ENCODE data around the gene RPS6KA5. TPM values are rescaled to one million over a fixed set of nuclear protein-coding genes. Genes with fewer than 3 reads are reported as not detected.

The RPS6KA5 gene
- total RNA-seq, 1 experiment from 2014 or later = 2.6 TPM

DNA sequence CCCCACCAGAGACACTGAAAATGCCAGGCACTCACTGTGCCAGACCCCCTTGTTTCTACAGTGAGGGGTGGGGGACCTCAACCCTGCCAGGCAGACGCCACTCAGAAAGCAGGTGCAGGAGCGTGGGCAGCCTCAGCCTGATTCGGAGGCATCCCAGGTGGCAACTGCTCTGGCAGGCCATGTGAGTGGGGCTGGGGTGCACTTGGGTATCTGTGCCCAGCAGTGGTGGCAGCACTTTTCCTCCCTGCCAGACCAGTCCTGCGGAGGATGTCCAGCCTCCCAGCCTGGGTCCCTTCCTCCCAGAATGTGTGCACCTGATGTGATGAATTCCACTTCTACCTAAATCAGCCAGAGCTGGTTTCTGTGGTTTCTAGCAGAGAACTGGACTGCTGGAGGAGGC, 230.8 kb downstream of the RPS6KA5 start:
- intact Hi-C loops (cut with micrococcal nuclease; ENCODE audit: unreplicated experiment) (no loop called here), in situ Hi-C loops (cut with HindIII; ENCODE audit: low pct_unique_long_range_greater_than_20kb, low sequenced_read_pairs) (no loop called here)
- Histone ChIP-seq H3K27ac (ENCODE audit: low read length) (no peak overlapping the region), H3K4me3 (ENCODE audit: low read depth in 2 of 2, low read length in 2 of 2) (no peak overlapping the region), H3K9me3 (ENCODE audit: control insufficient read depth, insufficient read depth, low read depth, low read length) (no peaks in the 10 kb centered on the region), H3K36me3 (ENCODE audit: control insufficient read depth, insufficient read depth, low read length) (no peaks in the 10 kb centered on the region), H3K27me3 (ENCODE audit: control insufficient read depth, insufficient read depth, low read length) (no peaks in the 10 kb centered on the region), H3K4me1 (ENCODE audit: control insufficient read depth, insufficient read depth, low read length) (no peaks in the 10 kb centered on the region)
- ChIA-PET CTCF (no interaction called here), POLR2A (no interaction called here)
- DNase-seq (ENCODE audit: low read depth, low spot score) (no peak), ATAC-seq (no peak)
- no TSS peak for BruUV-seq (replicated peaks)
- no peak for TF ChIP-seq POLR2AphosphoS5 (IDR thresholded peaks at IDR 0.05; ENCODE audit: low read depth, low read length)
- TF ChIP-seq, protein P1, sequence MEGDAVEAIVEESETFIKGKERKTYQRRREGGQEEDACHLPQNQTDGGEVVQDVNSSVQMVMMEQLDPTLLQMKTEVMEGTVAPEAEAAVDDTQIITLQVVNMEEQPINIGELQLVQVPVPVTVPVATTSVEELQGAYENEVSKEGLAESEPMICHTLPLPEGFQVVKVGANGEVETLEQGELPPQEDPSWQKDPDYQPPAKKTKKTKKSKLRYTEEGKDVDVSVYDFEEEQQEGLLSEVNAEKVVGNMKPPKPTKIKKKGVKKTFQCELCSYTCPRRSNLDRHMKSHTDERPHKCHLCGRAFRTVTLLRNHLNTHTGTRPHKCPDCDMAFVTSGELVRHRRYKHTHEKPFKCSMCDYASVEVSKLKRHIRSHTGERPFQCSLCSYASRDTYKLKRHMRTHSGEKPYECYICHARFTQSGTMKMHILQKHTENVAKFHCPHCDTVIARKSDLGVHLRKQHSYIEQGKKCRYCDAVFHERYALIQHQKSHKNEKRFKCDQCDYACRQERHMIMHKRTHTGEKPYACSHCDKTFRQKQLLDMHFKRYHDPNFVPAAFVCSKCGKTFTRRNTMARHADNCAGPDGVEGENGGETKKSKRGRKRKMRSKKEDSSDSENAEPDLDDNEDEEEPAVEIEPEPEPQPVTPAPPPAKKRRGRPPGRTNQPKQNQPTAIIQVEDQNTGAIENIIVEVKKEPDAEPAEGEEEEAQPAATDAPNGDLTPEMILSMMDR (IDR thresholded peaks at IDR 0.05) = no peak
- TF ChIP-seq, protein P2, sequence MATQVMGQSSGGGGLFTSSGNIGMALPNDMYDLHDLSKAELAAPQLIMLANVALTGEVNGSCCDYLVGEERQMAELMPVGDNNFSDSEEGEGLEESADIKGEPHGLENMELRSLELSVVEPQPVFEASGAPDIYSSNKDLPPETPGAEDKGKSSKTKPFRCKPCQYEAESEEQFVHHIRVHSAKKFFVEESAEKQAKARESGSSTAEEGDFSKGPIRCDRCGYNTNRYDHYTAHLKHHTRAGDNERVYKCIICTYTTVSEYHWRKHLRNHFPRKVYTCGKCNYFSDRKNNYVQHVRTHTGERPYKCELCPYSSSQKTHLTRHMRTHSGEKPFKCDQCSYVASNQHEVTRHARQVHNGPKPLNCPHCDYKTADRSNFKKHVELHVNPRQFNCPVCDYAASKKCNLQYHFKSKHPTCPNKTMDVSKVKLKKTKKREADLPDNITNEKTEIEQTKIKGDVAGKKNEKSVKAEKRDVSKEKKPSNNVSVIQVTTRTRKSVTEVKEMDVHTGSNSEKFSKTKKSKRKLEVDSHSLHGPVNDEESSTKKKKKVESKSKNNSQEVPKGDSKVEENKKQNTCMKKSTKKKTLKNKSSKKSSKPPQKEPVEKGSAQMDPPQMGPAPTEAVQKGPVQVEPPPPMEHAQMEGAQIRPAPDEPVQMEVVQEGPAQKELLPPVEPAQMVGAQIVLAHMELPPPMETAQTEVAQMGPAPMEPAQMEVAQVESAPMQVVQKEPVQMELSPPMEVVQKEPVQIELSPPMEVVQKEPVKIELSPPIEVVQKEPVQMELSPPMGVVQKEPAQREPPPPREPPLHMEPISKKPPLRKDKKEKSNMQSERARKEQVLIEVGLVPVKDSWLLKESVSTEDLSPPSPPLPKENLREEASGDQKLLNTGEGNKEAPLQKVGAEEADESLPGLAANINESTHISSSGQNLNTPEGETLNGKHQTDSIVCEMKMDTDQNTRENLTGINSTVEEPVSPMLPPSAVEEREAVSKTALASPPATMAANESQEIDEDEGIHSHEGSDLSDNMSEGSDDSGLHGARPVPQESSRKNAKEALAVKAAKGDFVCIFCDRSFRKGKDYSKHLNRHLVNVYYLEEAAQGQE (IDR thresholded peaks at IDR 0.05; ENCODE audit: insufficient read depth in 1 of 2, low read depth in 2 of 2, low read length in 1 of 2) = no peak

DNA sequence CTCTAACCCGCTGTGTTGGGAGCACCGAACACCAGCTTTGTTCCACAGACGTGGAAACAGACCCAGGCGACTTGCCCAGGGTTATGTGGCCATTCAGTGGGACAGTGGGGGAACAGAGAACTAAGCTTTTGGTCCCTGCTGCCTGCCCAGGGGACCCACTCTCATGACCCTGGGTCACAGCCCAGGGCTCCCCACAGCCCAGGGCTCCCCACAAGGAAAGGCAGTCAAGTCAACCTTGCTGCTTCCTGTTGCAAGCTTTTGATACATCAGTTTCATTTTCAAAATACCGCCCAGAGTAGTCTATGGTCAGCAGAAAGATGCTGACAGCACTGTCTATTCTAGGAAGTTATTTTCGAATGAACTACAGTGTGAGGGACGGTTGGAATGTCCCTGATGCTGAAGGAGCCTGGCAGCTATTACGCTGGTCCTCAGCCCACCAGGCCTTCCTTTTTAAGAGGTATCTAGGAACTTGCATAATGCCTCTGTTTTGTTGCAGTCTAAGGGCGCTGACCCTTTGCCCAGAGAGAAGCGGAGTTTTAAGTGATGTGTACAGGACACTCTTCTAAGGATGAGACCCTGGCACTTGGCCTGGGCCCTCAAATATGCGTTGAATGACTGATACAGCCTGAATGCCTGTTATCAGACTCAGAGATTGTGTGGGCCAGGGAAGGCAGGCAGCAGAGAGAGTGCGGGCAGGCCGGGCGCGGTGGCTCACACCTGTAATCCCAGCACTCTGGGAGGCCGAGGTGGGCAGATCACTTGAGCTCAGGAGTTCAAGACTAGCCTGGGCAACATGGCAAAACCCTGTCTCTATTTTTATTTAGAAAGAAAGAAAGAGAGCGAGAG, 231.6 kb downstream of the RPS6KA5 start:
- Histone ChIP-seq H3K27ac (ENCODE audit: low read length) (peak overlapping the region; percentile 86), H3K4me3 (ENCODE audit: low read depth in 2 of 2, low read length in 2 of 2) (peak overlapping the region; percentile 45 to 68), H3K36me3 (ENCODE audit: control insufficient read depth, insufficient read depth, low read length) (no peaks in the 10 kb centered on the region), H3K27me3 (ENCODE audit: control insufficient read depth, insufficient read depth, low read length) (no peaks in the 10 kb centered on the region), H3K9me3 (ENCODE audit: control insufficient read depth, insufficient read depth, low read depth, low read length) (no peaks in the 10 kb centered on the region), H3K4me1 (ENCODE audit: control insufficient read depth, insufficient read depth, low read length) (no peaks in the 10 kb centered on the region)
- intact Hi-C loops (cut with micrococcal nuclease; ENCODE audit: unreplicated experiment) = no loop called here
- DNase-seq (ENCODE audit: low read depth, low spot score) (no peak), ATAC-seq (peak; percentile 37; the same call in 1 of the 2 replicates)
- ChIA-PET POLR2A (no interaction called here), CTCF (no interaction called here)
- in situ Hi-C loops (cut with HindIII; ENCODE audit: low pct_unique_long_range_greater_than_20kb, low sequenced_read_pairs) = no loop called here
- BruUV-seq (replicated peaks) = TSS peak; percentile 96
- TF ChIP-seq, protein P1 (IDR thresholded peaks at IDR 0.05) = no peak
- TF ChIP-seq SIN3A (IDR thresholded peaks at IDR 0.05; ENCODE audit: borderline replicate concordance, insufficient read depth, low read depth, low read length) (no peak), TCF7L2 (IDR thresholded peaks at IDR 0.05; ENCODE audit: low read depth, low read length) (no peak), POLR2AphosphoS5 (IDR thresholded peaks at IDR 0.05; ENCODE audit: low read depth, low read length) (no peak)
- TF ChIP-seq, protein P2 (IDR thresholded peaks at IDR 0.05; ENCODE audit: insufficient read depth in 1 of 2, low read depth in 2 of 2, low read length in 1 of 2) = no peak
